GM21723 (cell line): Measurements from ENCODE around the gene SHB.

Experiments used
- ATAC-seq: cut with Tn5 transposase; IDR thresholded peaks from one replicate; pipeline ENCODE4 v1.9.1; 2021; ENCODE audit warnings: mild to moderate bottlenecking, moderate library complexity; ENCODE audit not compliant: unreplicated experiment

The SHB gene

GRCh38 chr9:37870799-37871176 lies 198.2 kb downstream of the SHB start:
- no peak for ATAC-seq

GRCh38 chr9:37870081-37870798 lies 198.8 kb downstream of the SHB start:
- ATAC-seq, result no peak
